NCI-H345 treated with DMSO at 0.1 percent for 48 hours (cell line): ENCODE results near the gene SEMA5B.

Experiments used
- DNase-seq: peaks from one replicate; lab custom pipeline; 2025; ENCODE audit not compliant: unreplicated experiment; lab: John Stamatoyannopoulos, UW

The SEMA5B gene

GRCh38 chr3:122926811-122927210 is 100.8 kb downstream of the SEMA5B start:
- DNase-seq = no peak

- DNase-seq = no peak
These were observed 101.2 kb downstream of the SEMA5B start for GRCh38 chr3:122926322-122926721.

GRCh38 chr3:122925756-122926155 is 101.8 kb downstream of the SEMA5B start:
- no peak for DNase-seq

- no peak for DNase-seq
These were observed 103.5 kb downstream of the SEMA5B start for GRCh38 chr3:122924056-122924455.

GRCh38 chr3:122923611-122924010 is 104.0 kb downstream of the SEMA5B start:
- no peak for DNase-seq

- DNase-seq = no peak
These were observed 105.5 kb downstream of the SEMA5B start for GRCh38 chr3:122921791-122922651.

- DNase-seq = no peak
These were observed 106.6 kb downstream of the SEMA5B start for GRCh38 chr3:122920986-122921385.

- no peak for DNase-seq
These were observed 108.3 kb downstream of the SEMA5B start for GRCh38 chr3:122919291-122919610.

- DNase-seq = no peak
These were observed 108.8 kb downstream of the SEMA5B start for GRCh38 chr3:122918576-122919290.

- no peak for DNase-seq
These were observed 110.2 kb downstream of the SEMA5B start for GRCh38 chr3:122917412-122917811.

GRCh38 chr3:122916580-122916979 is 111.0 kb downstream of the SEMA5B start:
- no peak for DNase-seq

- DNase-seq = no peak
These were observed 111.5 kb downstream of the SEMA5B start for GRCh38 chr3:122916084-122916483.

GRCh38 chr3:122915300-122916055 is 112.1 kb downstream of the SEMA5B start:
- no peak for DNase-seq

- no peak for DNase-seq
These were observed 113.9 kb downstream of the SEMA5B start for GRCh38 chr3:122913539-122914100.

- no peak for DNase-seq
These were observed 114.6 kb downstream of the SEMA5B start for GRCh38 chr3:122912772-122913538.

GRCh38 chr3:122911901-122912300 is 115.7 kb downstream of the SEMA5B start:
- no peak for DNase-seq

GRCh38 chr3:122908251-122908650 is 119.3 kb downstream of the SEMA5B start:
- DNase-seq = no peak

- no peak for DNase-seq
These were observed 120.1 kb downstream of the SEMA5B start for GRCh38 chr3:122907471-122907870.

- no peak for DNase-seq
These were observed 124.4 kb downstream of the SEMA5B start for GRCh38 chr3:122903171-122903570.

- no peak for DNase-seq
These were observed 125.2 kb downstream of the SEMA5B start for GRCh38 chr3:122902326-122902725.

- DNase-seq = no peak
These were observed 129.3 kb downstream of the SEMA5B start for GRCh38 chr3:122898298-122898697.
